ENCODE results near the gene NPBWR2.

NPBWR2 gene

GRCh38 chr20:64055893-64056638 is 51.3 kb downstream of the NPBWR2 start:
- DNase-seq (ENCODE audit: low read depth), result no peak

GRCh38 chr20:64055396-64055892 is 51.9 kb downstream of the NPBWR2 start:
- DNase-seq (ENCODE audit: low read depth), result no peak

GRCh38 chr20:64053841-64054661 is 53.3 kb downstream of the NPBWR2 start:
- no peak for DNase-seq (ENCODE audit: low read depth)
